Smooth muscle cell (in vitro differentiated cells): ENCODE results near the gene MAPKAPK5. TPM values are rescaled to one million over a fixed set of nuclear protein-coding genes. Genes with fewer than 3 reads are reported as not detected.
A peak's percentile ranks its signal among the peaks of the same experiment; 100 is the strongest.

ENCODE experiments used
- DNase-seq: peaks from one replicate; lab custom pipeline; 2025; ENCODE audit not compliant: unreplicated experiment; lab: John Stamatoyannopoulos, UW
- H2AFZ ChIP-seq: fragments of 200-600 bp; sonication (generic); 2 replicates; pipeline ENCODE4 v1.6.0; 2016; ENCODE audit warnings: antibody characterized with exemption, low read depth, mild to moderate bottlenecking
- H3F3A ChIP-seq: fragments of 200-600 bp; sonication (generic); 2 replicates; pipeline ENCODE4 v1.6.0; 2017; ENCODE audit warnings: antibody characterized with exemption, low read depth
- H3K27ac ChIP-seq: fragments of 200-600 bp; sonication (generic); 2 replicates; pipeline ENCODE4 v1.5.1; 2016; ENCODE audit warnings: low read depth, mild to moderate bottlenecking
- H3K27me3 ChIP-seq: fragments of 200-600 bp; sonication (generic); 2 replicates; pipeline ENCODE4 v1.6.1; 2016; ENCODE audit warnings: low read depth, mild to moderate bottlenecking
- H3K36me3 ChIP-seq: fragments of 200-600 bp; sonication (generic); 2 replicates; pipeline ENCODE4 v1.5.1; 2016; ENCODE audit warnings: low read depth
- H3K4me1 ChIP-seq: fragments of 200-600 bp; sonication (generic); 2 replicates; pipeline ENCODE4 v1.5.1; 2016; ENCODE audit warnings: low read depth
- H3K4me2 ChIP-seq: fragments of 200-600 bp; sonication (generic); 2 replicates; pipeline ENCODE4 v1.6.0; 2016; ENCODE audit warnings: mild to moderate bottlenecking
- H3K4me3 ChIP-seq: fragments of 200-600 bp; sonication (generic); 2 replicates; pipeline ENCODE4 v1.5.1; 2016; ENCODE audit warnings: mild to moderate bottlenecking
- H3K79me2 ChIP-seq: fragments of 200-600 bp; sonication (generic); 2 replicates; pipeline ENCODE4 v1.6.0; 2016; ENCODE audit warnings: low read depth, mild to moderate bottlenecking
- H3K9ac ChIP-seq: fragments of 200-600 bp; sonication (generic); 2 replicates; pipeline ENCODE4 v1.6.0; 2016; ENCODE audit warnings: low read depth
- H3K9me3 ChIP-seq: fragments of 200-600 bp; sonication (generic); replicated peaks from 2 replicates; pipeline ENCODE4 v1.5.1; 2016; ENCODE audit warnings: low read depth
- H4K20me1 ChIP-seq: fragments of 200-600 bp; sonication (generic); 2 replicates; pipeline ENCODE4 v1.6.0; 2016; ENCODE audit warnings: low read depth
- CTCF ChIP-seq: fragments of 200-600 bp; sonication (generic); IDR thresholded peaks from 2 replicates; pipeline ENCODE4 v1.5.1; 2017; ENCODE audit warnings: borderline replicate concordance, mild to moderate bottlenecking, antibody characterized with exemption; ENCODE audit not compliant: insufficient read depth, poor library complexity, severe bottlenecking
- WGBS: methylation state at CpG from one replicate; pipeline ENCODE4 v1.1.7; 2016; ENCODE audit warnings: low lambda C conversion rate; 5-methylcytosine and 5-hydroxymethylcytosine counted together
- polyA plus RNA-seq: library from polyadenylated mRNA; unstranded; fragments of >200 nt; fragmentation: Nextera tagmentation; extraction: Ambion mirVana; gene quantifications from 2 replicates; pipeline ENCODE4 v1.2.1, GENCODE V29; 2016
- total RNA-seq: library from RNA; depleted of rRNA; stranded (reverse); fragments of >200 nt; gene quantifications from 2 replicates; pipeline ENCODE4 v1.2.3, GENCODE V29; 2014

Gene MAPKAPK5
- total and polyA plus RNA-seq, 2 experiments from 2014 or later, result 29.8 to 46.1 TPM

GRCh38 chr12:111838353-111838752, 3.7 kb upstream of the MAPKAPK5 start:
- 51% methylated on average over 3 of the region's 3 CpGs for WGBS
- Histone ChIP-seq H3K9me3 (no peaks in the 10 kb centered on the region), H3K4me1 (peaks cover 14% of the 10 kb centered on the region), H3K36me3 (no peaks in the 10 kb centered on the region), H3K27ac (no peak overlapping the region), H3K79me2 (peaks cover 30% of the 10 kb centered on the region), H3K4me2 (no peak overlapping the region), H2AFZ (no peak overlapping the region), H3K9ac (no peak overlapping the region), H3F3A (peaks cover 5% of the 10 kb centered on the region), H3K4me3 (no peak overlapping the region), H4K20me1 (no peaks in the 10 kb centered on the region), H3K27me3 (no peaks in the 10 kb centered on the region)
- TF ChIP-seq CTCF, result no peak
- DNase-seq, result no peak

GRCh38 chr12:111840807-111841206, 1.2 kb upstream of the MAPKAPK5 start:
- Histone ChIP-seq H3K4me1 (peaks cover 18% of the 10 kb centered on the region), H3K27ac (peak overlapping the region; percentile 94), H2AFZ (peak overlapping the region; percentile 93), H4K20me1 (peaks cover under 1% of the 10 kb centered on the region), H3K9me3 (no peaks in the 10 kb centered on the region), H3K36me3 (no peaks in the 10 kb centered on the region), H3K27me3 (no peaks in the 10 kb centered on the region), H3K79me2 (peaks cover 54% of the 10 kb centered on the region), H3F3A (peaks cover 5% of the 10 kb centered on the region), H3K9ac (peak overlapping the region; percentile 99), H3K4me3 (peak overlapping the region; percentile 76), H3K4me2 (peak overlapping the region; percentile 99)
- 67% methylated on average over 11 of the region's 11 CpGs for WGBS
- TF ChIP-seq CTCF, result no peak
- DNase-seq, result no peak

GRCh38 chr12:111841236-111841749, 735 bp upstream of the MAPKAPK5 start:
- Histone ChIP-seq H3K36me3 (no peaks in the 10 kb centered on the region), H3F3A (peaks cover 5% of the 10 kb centered on the region), H3K27me3 (no peaks in the 10 kb centered on the region), H3K79me2 (peaks cover 59% of the 10 kb centered on the region), H4K20me1 (peaks cover 5% of the 10 kb centered on the region), H2AFZ (peak overlapping the region; percentile 93), H3K4me3 (peak overlapping the region; percentile 76), H3K9me3 (no peaks in the 10 kb centered on the region), H3K4me1 (peaks cover 18% of the 10 kb centered on the region), H3K4me2 (peak overlapping the region; percentile 99), H3K9ac (peak overlapping the region; percentile 99), H3K27ac (peak overlapping the region; percentile 94)
- DNase-seq, result no peak
- no peak for TF ChIP-seq CTCF
- 3% methylated on average over 13 of the region's 13 CpGs for WGBS
